HG03159 (cell line): Measurements from ENCODE around the gene REELD1.
A peak's percentile ranks its signal among the peaks of the same experiment; 100 is the strongest.

Source experiments
- ATAC-seq: cut with Tn5 transposase; IDR thresholded peaks from one replicate; pipeline ENCODE4 v1.9.1; 2021; ENCODE audit warnings: mild to moderate bottlenecking, moderate library complexity; ENCODE audit not compliant: unreplicated experiment

Gene REELD1

GRCh38 chr4:146224326-146224966, 10.1 kb downstream of the REELD1 start:
- ATAC-seq: no peak

- ATAC-seq: no peak
Observed at GRCh38 chr4:146229406-146229805, 15.1 kb downstream of the REELD1 start.

- ATAC-seq: no peak
Observed at GRCh38 chr4:146232131-146232722, 17.9 kb downstream of the REELD1 start.

GRCh38 chr4:146235654-146236177, 21.4 kb downstream of the REELD1 start:
- no peak for ATAC-seq

GRCh38 chr4:146236216-146236615, 21.9 kb downstream of the REELD1 start:
- no peak for ATAC-seq

- no peak for ATAC-seq
Observed at GRCh38 chr4:146237092-146237491, 22.8 kb downstream of the REELD1 start.

GRCh38 chr4:146238107-146238506, 23.8 kb downstream of the REELD1 start:
- no peak for ATAC-seq

- ATAC-seq: peak; percentile 82
Observed at GRCh38 chr4:146243141-146243882, 29.0 kb downstream of the REELD1 start.

GRCh38 chr4:146243883-146244277, 29.5 kb downstream of the REELD1 start:
- ATAC-seq: no peak

GRCh38 chr4:146244496-146244895, 30.2 kb downstream of the REELD1 start:
- no peak for ATAC-seq

GRCh38 chr4:146245246-146245645, 30.9 kb downstream of the REELD1 start:
- ATAC-seq: no peak

GRCh38 chr4:146245850-146246249, 31.5 kb downstream of the REELD1 start:
- no peak for ATAC-seq

- ATAC-seq: no peak
Observed at GRCh38 chr4:146246381-146246780, 32.0 kb downstream of the REELD1 start.

- no peak for ATAC-seq
Observed at GRCh38 chr4:146247356-146247755, 33.0 kb downstream of the REELD1 start.

- no peak for ATAC-seq
Observed at GRCh38 chr4:146252969-146253611, 38.8 kb downstream of the REELD1 start.

- ATAC-seq: no peak
Observed at GRCh38 chr4:146255463-146255862, 41.1 kb downstream of the REELD1 start.

GRCh38 chr4:146255874-146256273, 41.5 kb downstream of the REELD1 start:
- no peak for ATAC-seq

- no peak for ATAC-seq
Observed at GRCh38 chr4:146256328-146256727, 42.0 kb downstream of the REELD1 start.

GRCh38 chr4:146257511-146257910, 43.2 kb downstream of the REELD1 start:
- ATAC-seq: no peak

GRCh38 chr4:146260521-146260920, 46.2 kb downstream of the REELD1 start:
- no peak for ATAC-seq

GRCh38 chr4:146261041-146261440, 46.7 kb downstream of the REELD1 start:
- ATAC-seq: no peak
